KMS-11 (cell line): Measurements from ENCODE around the gene SLC16A1.

Source experiments
- H2AFZ ChIP-seq: fragments of 200-600 bp; sonication (generic); 2 replicates; pipeline ENCODE4 v1.6.1; 2016; ENCODE audit warnings: antibody characterized with exemption, mixed run types, low read depth
- H3K27ac ChIP-seq: fragments of 200-600 bp; sonication (generic); 2 replicates; pipeline ENCODE4 v1.6.1; 2016; ENCODE audit warnings: mild to moderate bottlenecking, mixed run types
- H3K27me3 ChIP-seq: fragments of 200-600 bp; sonication (generic); 2 replicates; pipeline ENCODE4 v1.6.1; 2017; ENCODE audit warnings: mild to moderate bottlenecking, low read depth, mixed run types, moderate library complexity; ENCODE audit not compliant: insufficient read depth
- H3K36me3 ChIP-seq: fragments of 200-600 bp; sonication (generic); 2 replicates; pipeline ENCODE4 v1.6.1; 2017; ENCODE audit warnings: mild to moderate bottlenecking, mixed run types; ENCODE audit not compliant: insufficient read depth
- H3K4me1 ChIP-seq: fragments of 200-600 bp; sonication (generic); 2 replicates; pipeline ENCODE4 v1.6.1; 2016; ENCODE audit warnings: mild to moderate bottlenecking, low read depth, mixed run types; ENCODE audit not compliant: poor library complexity, severe bottlenecking
- H3K4me2 ChIP-seq: fragments of 200-600 bp; sonication (generic); 2 replicates; pipeline ENCODE4 v1.7.0; 2016; ENCODE audit warnings: mild to moderate bottlenecking, mixed run types
- H3K4me3 ChIP-seq: fragments of 200-600 bp; sonication (generic); IDR thresholded peaks from 2 replicates; pipeline ENCODE4 v1.6.1; 2017; ENCODE audit warnings: low read depth, low read length, mixed read lengths; ENCODE audit not compliant: insufficient read depth
- H3K79me2 ChIP-seq: fragments of 200-600 bp; sonication (generic); 2 replicates; pipeline ENCODE4 v1.6.1; 2016; ENCODE audit warnings: low read depth, mixed run types; ENCODE audit not compliant: insufficient read depth
- H3K9ac ChIP-seq: fragments of 200-600 bp; sonication (generic); 2 replicates; pipeline ENCODE4 v1.6.1; 2016; ENCODE audit warnings: mild to moderate bottlenecking, mixed run types
- H4K20me1 ChIP-seq: fragments of 200-600 bp; sonication (generic); 2 replicates; pipeline ENCODE4 v1.6.1; 2016; ENCODE audit warnings: mild to moderate bottlenecking, mixed run types; ENCODE audit not compliant: insufficient read depth
- CTCF ChIP-seq: fragments of 200-600 bp; sonication (generic); conservative IDR thresholded peaks from 2 replicates; pipeline ENCODE4 v1.6.1; 2017; ENCODE audit warnings: low read depth, mild to moderate bottlenecking, antibody characterized with exemption, low read length, moderate library complexity, mixed read lengths

Gene SLC16A1

GRCh38 chr1:112927462-112927990 lies 28.5 kb downstream of the SLC16A1 start:
- H3K36me3 ChIP-seq, result no peaks in the 10 kb centered on the region
- peaks cover 22% of the 10 kb centered on the region; the same call in 1 of the 2 replicates for H3K79me2 ChIP-seq
- TF ChIP-seq CTCF, result no peak

GRCh38 chr1:112926858-112927257 lies 29.1 kb downstream of the SLC16A1 start:
- H3K27me3 ChIP-seq, result no peaks in the 10 kb centered on the region
- no peak overlapping the region for H3K27ac ChIP-seq
- no peaks in the 10 kb centered on the region for H3K36me3 ChIP-seq
- TF ChIP-seq CTCF, result no peak
- H3K4me2 ChIP-seq, result no peak overlapping the region
- H4K20me1 ChIP-seq, result no peaks in the 10 kb centered on the region
- H2AFZ ChIP-seq, result no peak overlapping the region
- H3K9ac ChIP-seq, result no peak overlapping the region
- peaks cover 16% of the 10 kb centered on the region; the same call in 1 of the 2 replicates for H3K79me2 ChIP-seq
- H3K4me3 ChIP-seq, result no peak overlapping the region
- H3K4me1 ChIP-seq, result no peaks in the 10 kb centered on the region

More at GRCh38 chr1:112927462-112927990, 28.5 kb downstream of the SLC16A1 start:
- H2AFZ ChIP-seq, result no peak overlapping the region
- no peaks in the 10 kb centered on the region for H4K20me1 ChIP-seq
- no peaks in the 10 kb centered on the region for H3K27me3 ChIP-seq
- H3K27ac ChIP-seq, result no peak overlapping the region
- H3K4me3 ChIP-seq, result no peak overlapping the region
- no peak overlapping the region for H3K4me2 ChIP-seq
- H3K9ac ChIP-seq, result no peak overlapping the region
- H3K4me1 ChIP-seq, result no peaks in the 10 kb centered on the region

GRCh38 chr1:112925015-112925414 lies 31.0 kb downstream of the SLC16A1 start:
- no peak for TF ChIP-seq CTCF
- H3K9ac ChIP-seq, result no peak overlapping the region
- H3K36me3 ChIP-seq, result no peaks in the 10 kb centered on the region
- no peak overlapping the region for H3K4me2 ChIP-seq
- H3K4me1 ChIP-seq, result no peaks in the 10 kb centered on the region
- no peak overlapping the region for H3K4me3 ChIP-seq
- H3K27ac ChIP-seq, result no peak overlapping the region
- peaks cover under 1% of the 10 kb centered on the region; the same call in 1 of the 2 replicates for H3K79me2 ChIP-seq
- no peaks in the 10 kb centered on the region for H4K20me1 ChIP-seq
- H3K27me3 ChIP-seq, result no peaks in the 10 kb centered on the region
- no peak overlapping the region for H2AFZ ChIP-seq

- no peaks in the 10 kb centered on the region for H3K27me3 ChIP-seq
Measured at GRCh38 chr1:112923959-112924349, 32.0 kb downstream of the SLC16A1 start.

More at GRCh38 chr1:112923959-112924349, 32.0 kb downstream of the SLC16A1 start:
- Histone ChIP-seq H3K4me3 (no peak overlapping the region), H3K9ac (no peak overlapping the region), H4K20me1 (no peaks in the 10 kb centered on the region), H2AFZ (no peak overlapping the region), H3K4me2 (no peak overlapping the region), H3K79me2 (no peaks in the 10 kb centered on the region; the same call in 1 of the 2 replicates), H3K4me1 (no peaks in the 10 kb centered on the region), H3K36me3 (no peaks in the 10 kb centered on the region), H3K27ac (no peak overlapping the region)
- TF ChIP-seq CTCF, result no peak
